Vagina (tissue), 2 donors: ENCODE measurements around the gene CSNK1E.

ENCODE experiments used
- POLR2A ChIP-seq, 2 donors: fragments of 450-650 bp; IDR thresholded peaks; one replicate each; pipeline ENCODE4 v1.6.1; 2017; ENCODE audit warnings: antibody characterized with exemption in 2 of 2, mild to moderate bottlenecking in 2 of 2, moderate library complexity in 2 of 2
- POLR2AphosphoS5 ChIP-seq, 2 donors: sonication (generic); formaldehyde crosslinking; IDR thresholded peaks; one replicate each; pipeline ENCODE4 v1.9.0; 2017; ENCODE audit warnings: antibody characterized with exemption in 2 of 2, mild to moderate bottlenecking in 2 of 2, low read depth in 1 of 2; ENCODE audit not compliant: insufficient read depth in 1 of 2
- TF ChIP-seq, protein P1 (sequence below), 3 experiments: fragments of 450-650 bp in 2 of 3; fragments of 200-600 bp in 1 of 3; sonication (generic) in 1 of 3; IDR thresholded peaks; one replicate each; pipeline ENCODE4 v1.5.1; 2017 to 2019; ENCODE audit warnings: antibody characterized with exemption in 3 of 3, mild to moderate bottlenecking in 2 of 3, moderate library complexity in 2 of 3

DNA sequence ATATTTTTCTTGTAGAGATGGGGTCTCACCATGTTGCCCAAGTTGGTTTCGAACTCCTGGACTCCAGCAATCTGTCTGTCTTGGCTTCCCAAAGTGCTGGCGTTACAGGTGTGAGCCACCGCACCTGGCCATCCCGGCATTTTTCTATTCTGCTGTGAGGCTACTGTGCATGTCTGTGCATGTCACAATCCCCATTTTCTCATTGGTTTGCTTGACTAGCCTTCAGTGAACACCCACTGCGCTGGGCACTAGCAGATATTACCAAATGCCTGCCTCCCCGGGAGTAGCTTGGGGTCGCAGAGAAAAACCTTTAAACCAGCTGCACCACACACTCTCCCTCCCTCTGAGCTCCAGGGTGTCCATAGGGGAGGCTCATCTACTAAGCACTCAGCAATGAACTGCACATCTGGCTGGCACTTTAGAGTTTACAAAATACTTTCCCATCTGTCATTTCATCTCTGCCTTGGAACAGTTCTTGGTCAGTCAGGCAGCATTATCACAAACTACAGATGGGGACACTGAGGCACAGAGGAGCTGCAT lies 4.9 kb downstream of the CSNK1E start:
- TF ChIP-seq, protein P1, sequence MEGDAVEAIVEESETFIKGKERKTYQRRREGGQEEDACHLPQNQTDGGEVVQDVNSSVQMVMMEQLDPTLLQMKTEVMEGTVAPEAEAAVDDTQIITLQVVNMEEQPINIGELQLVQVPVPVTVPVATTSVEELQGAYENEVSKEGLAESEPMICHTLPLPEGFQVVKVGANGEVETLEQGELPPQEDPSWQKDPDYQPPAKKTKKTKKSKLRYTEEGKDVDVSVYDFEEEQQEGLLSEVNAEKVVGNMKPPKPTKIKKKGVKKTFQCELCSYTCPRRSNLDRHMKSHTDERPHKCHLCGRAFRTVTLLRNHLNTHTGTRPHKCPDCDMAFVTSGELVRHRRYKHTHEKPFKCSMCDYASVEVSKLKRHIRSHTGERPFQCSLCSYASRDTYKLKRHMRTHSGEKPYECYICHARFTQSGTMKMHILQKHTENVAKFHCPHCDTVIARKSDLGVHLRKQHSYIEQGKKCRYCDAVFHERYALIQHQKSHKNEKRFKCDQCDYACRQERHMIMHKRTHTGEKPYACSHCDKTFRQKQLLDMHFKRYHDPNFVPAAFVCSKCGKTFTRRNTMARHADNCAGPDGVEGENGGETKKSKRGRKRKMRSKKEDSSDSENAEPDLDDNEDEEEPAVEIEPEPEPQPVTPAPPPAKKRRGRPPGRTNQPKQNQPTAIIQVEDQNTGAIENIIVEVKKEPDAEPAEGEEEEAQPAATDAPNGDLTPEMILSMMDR (IDR thresholded peaks at IDR 0.05), result no peak
- TF ChIP-seq POLR2A (IDR thresholded peaks at IDR 0.05) (no peak), POLR2AphosphoS5 (IDR thresholded peaks at IDR 0.05; ENCODE audit: insufficient read depth in 1 of 2, low read depth in 1 of 2) (no peak)
